ENCODE data around the gene AAK1.

The AAK1 gene

DNA sequence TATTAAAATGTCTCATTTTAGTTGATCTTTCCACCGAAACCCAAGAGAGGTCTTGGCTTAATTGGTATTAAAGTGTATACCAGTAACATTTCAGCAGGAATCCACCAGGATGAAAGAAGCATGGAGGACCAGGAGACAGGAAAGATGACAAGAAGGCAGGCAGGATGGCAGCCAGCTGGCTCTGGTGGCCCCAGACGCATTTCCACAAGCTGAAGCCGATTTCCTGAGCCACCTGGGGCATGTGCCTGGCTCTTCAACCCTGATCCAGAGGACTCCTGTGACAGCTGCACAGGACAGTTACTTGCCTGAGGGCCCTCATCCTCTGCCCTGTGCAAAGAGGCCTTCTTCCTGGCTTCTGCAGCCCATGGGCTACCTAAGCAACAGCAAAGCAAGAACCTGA is 149.4 kb downstream of the AAK1 start:
- DNase-seq (ENCODE audit: low read depth), result no peak
- H3K4me3 ChIP-seq (ENCODE audit: low read depth, low read length), result no peak overlapping the region
- TF ChIP-seq, protein P1, sequence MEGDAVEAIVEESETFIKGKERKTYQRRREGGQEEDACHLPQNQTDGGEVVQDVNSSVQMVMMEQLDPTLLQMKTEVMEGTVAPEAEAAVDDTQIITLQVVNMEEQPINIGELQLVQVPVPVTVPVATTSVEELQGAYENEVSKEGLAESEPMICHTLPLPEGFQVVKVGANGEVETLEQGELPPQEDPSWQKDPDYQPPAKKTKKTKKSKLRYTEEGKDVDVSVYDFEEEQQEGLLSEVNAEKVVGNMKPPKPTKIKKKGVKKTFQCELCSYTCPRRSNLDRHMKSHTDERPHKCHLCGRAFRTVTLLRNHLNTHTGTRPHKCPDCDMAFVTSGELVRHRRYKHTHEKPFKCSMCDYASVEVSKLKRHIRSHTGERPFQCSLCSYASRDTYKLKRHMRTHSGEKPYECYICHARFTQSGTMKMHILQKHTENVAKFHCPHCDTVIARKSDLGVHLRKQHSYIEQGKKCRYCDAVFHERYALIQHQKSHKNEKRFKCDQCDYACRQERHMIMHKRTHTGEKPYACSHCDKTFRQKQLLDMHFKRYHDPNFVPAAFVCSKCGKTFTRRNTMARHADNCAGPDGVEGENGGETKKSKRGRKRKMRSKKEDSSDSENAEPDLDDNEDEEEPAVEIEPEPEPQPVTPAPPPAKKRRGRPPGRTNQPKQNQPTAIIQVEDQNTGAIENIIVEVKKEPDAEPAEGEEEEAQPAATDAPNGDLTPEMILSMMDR (IDR thresholded peaks at IDR 0.05; ENCODE audit: low read depth, low read length, missing control alignments), result no peak

DNA sequence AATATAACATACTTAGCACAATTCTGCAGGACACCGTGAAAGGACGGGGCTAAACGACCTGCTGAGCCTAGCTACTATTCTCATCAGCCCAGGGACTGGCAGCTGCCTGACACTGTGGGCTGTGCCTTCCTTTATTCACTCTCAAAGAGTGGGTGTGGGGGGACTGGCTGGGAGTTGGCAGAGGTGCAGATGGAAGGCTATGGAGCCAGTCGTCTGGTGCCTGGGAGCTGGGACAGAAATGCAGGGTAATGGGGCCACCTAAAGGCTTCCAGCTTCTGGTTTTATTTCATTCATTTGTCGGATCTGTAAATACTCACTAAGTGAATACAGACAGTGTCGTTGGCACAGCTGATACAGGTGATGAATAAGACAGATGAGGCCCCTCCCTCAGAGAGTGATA is 150.3 kb downstream of the AAK1 start:
- DNase-seq (ENCODE audit: low read depth), result no peak
- H3K4me3 ChIP-seq (ENCODE audit: low read depth, low read length), result no peak overlapping the region
- TF ChIP-seq, protein P1 (IDR thresholded peaks at IDR 0.05; ENCODE audit: low read depth, low read length, missing control alignments), result no peak

GRCh38 chr2:69491864-69492263 is 151.7 kb downstream of the AAK1 start:
- H3K4me3 ChIP-seq (ENCODE audit: low read depth, low read length), result no peak overlapping the region
- TF ChIP-seq, protein P1 (IDR thresholded peaks at IDR 0.05; ENCODE audit: low read depth, low read length, missing control alignments), result no peak
- DNase-seq (ENCODE audit: low read depth), result no peak

DNA sequence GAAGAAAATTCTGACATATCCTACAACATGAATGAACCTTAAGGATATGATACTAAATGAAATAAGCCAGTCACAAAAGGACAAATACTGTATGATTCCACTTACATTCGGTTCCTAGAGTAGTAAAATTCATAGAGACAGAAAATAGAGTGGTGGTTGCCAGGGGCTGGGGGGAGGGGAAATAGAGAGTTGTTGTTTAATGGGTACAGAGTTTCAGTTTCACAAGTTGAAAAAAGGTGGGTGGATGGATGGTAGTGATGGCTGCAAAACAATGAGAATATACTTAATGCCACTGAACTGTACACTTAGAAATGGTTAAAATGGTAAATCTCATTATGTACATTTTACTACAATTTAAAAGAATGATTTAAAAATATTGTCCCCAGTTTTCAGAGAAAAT is 153.1 kb downstream of the AAK1 start:
- TF ChIP-seq, protein P1 (IDR thresholded peaks at IDR 0.05; ENCODE audit: low read depth, low read length, missing control alignments), result no peak
- DNase-seq (ENCODE audit: low read depth), result no peak
- H3K4me3 ChIP-seq (ENCODE audit: low read depth, low read length), result no peak overlapping the region

DNA sequence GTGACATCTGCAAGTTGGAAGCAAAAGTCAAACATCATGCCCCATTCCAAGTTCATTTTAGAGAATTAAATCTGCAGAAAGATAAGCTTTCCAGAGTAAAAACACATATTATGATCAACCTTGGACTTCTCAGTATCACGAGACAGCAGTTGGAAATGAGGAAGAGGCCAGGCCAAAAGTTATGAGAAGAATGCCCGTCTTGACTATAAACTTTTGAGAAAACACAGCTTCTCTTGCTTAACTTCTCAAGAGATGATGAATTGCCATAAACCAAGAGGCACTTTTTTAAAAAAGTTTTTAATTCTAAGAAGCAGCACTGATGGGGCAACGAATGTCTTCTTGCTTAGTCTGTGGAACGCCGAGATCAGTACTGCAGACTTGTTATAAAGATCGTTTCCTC is 153.7 kb downstream of the AAK1 start:
- no peak overlapping the region for H3K4me3 ChIP-seq (ENCODE audit: low read depth, low read length)
- no peak for DNase-seq (ENCODE audit: low read depth)
- TF ChIP-seq, protein P1 (IDR thresholded peaks at IDR 0.05; ENCODE audit: low read depth, low read length, missing control alignments), result no peak

- H3K4me3 ChIP-seq (ENCODE audit: low read depth, low read length), result no peak overlapping the region
- DNase-seq (ENCODE audit: low read depth), result no peak
- TF ChIP-seq, protein P1 (IDR thresholded peaks at IDR 0.05; ENCODE audit: low read depth, low read length, missing control alignments), result no peak
Measured at GRCh38 chr2:69483696-69484095, 159.8 kb downstream of the AAK1 start.

DNA sequence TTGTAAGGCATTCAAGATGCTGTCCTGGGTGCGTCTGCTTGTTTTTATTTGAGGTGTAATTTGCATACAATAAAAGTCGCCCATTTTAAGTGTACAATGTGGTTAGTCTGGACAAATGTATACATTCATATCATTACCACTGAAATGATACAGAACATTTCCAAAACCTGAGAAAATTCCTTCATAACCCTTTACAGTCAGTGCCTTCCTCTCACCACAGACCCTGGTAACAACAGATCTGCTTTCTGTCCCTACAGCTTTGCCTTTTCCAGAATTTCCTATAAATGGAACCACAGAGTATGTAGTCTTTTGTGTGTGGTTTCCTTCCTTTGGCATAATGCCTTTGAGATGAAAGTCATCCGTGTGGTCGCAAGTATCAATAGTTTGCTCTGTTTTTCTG is 160.5 kb downstream of the AAK1 start:
- TF ChIP-seq, protein P1 (IDR thresholded peaks at IDR 0.05; ENCODE audit: low read depth, low read length, missing control alignments), result no peak
- no peak for DNase-seq (ENCODE audit: low read depth)
- no peak overlapping the region for H3K4me3 ChIP-seq (ENCODE audit: low read depth, low read length)
